HepG2 (cell line): ENCODE measurements around the gene FN1. TPM values are rescaled to one million over a fixed set of nuclear protein-coding genes. Genes with fewer than 3 reads are reported as not detected.

Source experiments
- FLYWCH1 ChIP-seq: sonication (generic); formaldehyde crosslinking; IDR thresholded peaks from 2 replicates; pipeline ENCODE4 v1.8.1; 2023; ENCODE audit warnings: mild to moderate bottlenecking, missing genetic modification reagents
- FOXJ3 ChIP-seq: sonication (generic); formaldehyde crosslinking; IDR thresholded peaks from 2 replicates; pipeline ENCODE4 v1.4.0; 2020; ENCODE audit warnings: missing genetic modification reagents, mild to moderate bottlenecking, borderline replicate concordance
- HNRNPLL ChIP-seq: fragments of 200-400 bp; formaldehyde crosslinking; IDR thresholded peaks from 2 replicates; pipeline ENCODE4 v1.6.1; 2017; ENCODE audit warnings: mild to moderate bottlenecking, low read depth, low read length; ENCODE audit not compliant: poor library complexity, severe bottlenecking
- SSRP1 ChIP-seq: IDR thresholded peaks from 2 replicates; pipeline ENCODE4 v1.6.1; 2016; ENCODE audit warnings: control low read depth
- ZNF33B ChIP-seq: sonication (generic); formaldehyde crosslinking; IDR thresholded peaks from 2 replicates; pipeline ENCODE4 v1.5.1; 2020; ENCODE audit warnings: mild to moderate bottlenecking, missing genetic modification reagents
- ZNF350 ChIP-seq: sonication (generic); formaldehyde crosslinking; IDR thresholded peaks from 2 replicates; pipeline ENCODE4 v1.4.0; 2020; ENCODE audit warnings: mild to moderate bottlenecking, low read depth, missing genetic modification reagents, borderline replicate concordance
- ZNF747 ChIP-seq: sonication (generic); formaldehyde crosslinking; IDR thresholded peaks from 2 replicates; pipeline ENCODE4 v1.8.1; 2023; ENCODE audit warnings: missing genetic modification reagents, mild to moderate bottlenecking, borderline replicate concordance
- polyA plus RNA-seq, 8 experiments: library from polyadenylated mRNA; depleted of rRNA in 3 of 8; stranded (reverse) in 7 of 8; unstranded in 1 of 8; fragments of >200 nt; fragmentation: Illumina TruSeq in 4 of 8; extraction: Trizol in 4 of 8; gene quantifications; 2 replicates each; pipeline versions ENCODE4 v1.2.1 to v1.2.3, GENCODE V29; 2011 to 2016; ENCODE audit warnings: low read depth in 4 of 8, missing spikeins in 1 of 8, mixed read lengths in 1 of 8; ENCODE audit not compliant: insufficient read depth in 1 of 8
- total RNA-seq, 5 experiments: library from RNA; depleted of rRNA; stranded (reverse); fragments of >200 nt; fragmentation: Illumina TruSeq; extraction: Trizol; gene quantifications; 2 replicates each; pipeline ENCODE4 v1.2.3, GENCODE V29; 2016; ENCODE audit warnings: low read depth in 1 of 5
- TF ChIP-seq, protein P1 (sequence below): sonication (generic); formaldehyde crosslinking; IDR thresholded peaks from 2 replicates; pipeline ENCODE4 v1.4.0; 2020; ENCODE audit warnings: mild to moderate bottlenecking, missing genetic modification reagents
- TF ChIP-seq, protein P2 (sequence below), 2 experiments: fragments of 450-650 bp in 1 of 2; sonication (generic) in 1 of 2; formaldehyde crosslinking in 1 of 2; IDR thresholded peaks; 2 replicates each; pipeline versions ENCODE4 v1.6.1 to v1.8.0; 2016 to 2022; ENCODE audit warnings: antibody characterized with exemption in 1 of 2, mild to moderate bottlenecking in 1 of 2, missing genetic modification reagents in 1 of 2
- TF ChIP-seq, protein P3 (sequence below): sonication (generic); formaldehyde crosslinking; IDR thresholded peaks from 2 replicates; pipeline ENCODE4 v1.5.0; 2020; ENCODE audit warnings: missing genetic modification reagents
- TF ChIP-seq, protein P4 (sequence below): sonication (generic); formaldehyde crosslinking; IDR thresholded peaks from 2 replicates; pipeline ENCODE4 v1.8.1; 2023; ENCODE audit warnings: mild to moderate bottlenecking, missing genetic modification reagents
- TF ChIP-seq, protein P5 (sequence below): sonication (generic); formaldehyde crosslinking; IDR thresholded peaks from 2 replicates; pipeline ENCODE4 v1.9.0; 2021; ENCODE audit warnings: missing genetic modification reagents, borderline replicate concordance

FN1 gene
- total and polyA plus RNA-seq, 2 of the 13 experiments (the other 11 are each of a cell fraction or from before 2014, with no cell fraction given), result 1,847 to 6,471 TPM

DNA sequence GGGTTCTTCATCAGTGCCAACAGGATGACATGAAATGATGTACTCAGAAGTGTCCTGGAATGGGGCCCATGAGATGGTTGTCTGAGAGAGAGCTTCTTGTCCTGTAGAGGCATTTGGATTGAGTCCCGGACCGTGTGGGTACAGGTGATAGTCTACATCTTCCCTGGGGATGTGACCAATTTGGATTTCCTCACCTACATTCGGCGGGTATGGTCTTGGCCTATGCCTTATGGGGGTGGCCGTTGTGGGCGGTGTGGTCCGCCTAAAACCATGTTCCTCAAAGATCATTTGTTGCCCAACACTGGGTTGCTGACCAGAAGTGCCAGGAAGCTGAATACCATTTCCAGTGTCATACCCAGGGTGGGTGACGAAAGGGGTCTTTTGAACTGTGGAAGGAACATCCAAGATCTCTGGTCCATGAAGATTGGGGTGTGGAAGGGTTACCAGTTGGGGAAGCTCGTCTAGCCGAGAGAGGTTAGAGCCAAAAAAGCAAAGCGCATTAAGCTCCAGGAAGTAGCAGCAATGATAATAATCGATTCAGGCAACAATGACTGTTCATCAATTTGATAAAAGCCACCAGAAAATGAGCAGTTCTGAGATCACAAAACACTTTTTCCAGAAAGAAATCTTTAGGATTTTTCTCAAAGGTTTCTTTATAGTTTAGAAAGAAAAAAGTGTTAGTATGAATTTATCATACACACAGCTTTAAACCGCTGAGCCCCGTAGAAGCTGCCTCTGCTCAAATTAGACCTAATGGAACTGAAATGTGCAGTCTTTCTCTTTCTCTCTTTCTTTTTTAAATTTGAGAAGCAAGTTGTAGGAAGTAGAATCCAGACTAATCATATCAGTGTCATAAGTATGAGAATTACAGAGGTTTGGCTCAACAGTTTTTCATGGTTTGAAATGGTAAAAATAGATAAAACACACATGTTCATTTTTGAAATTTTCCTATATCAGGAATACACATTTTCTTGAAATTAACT, 63.7 kb downstream of the FN1 start (continued):
- no peak for TF ChIP-seq ZNF747 (CRISPR knock-in tag)
- TF ChIP-seq, protein P1, sequence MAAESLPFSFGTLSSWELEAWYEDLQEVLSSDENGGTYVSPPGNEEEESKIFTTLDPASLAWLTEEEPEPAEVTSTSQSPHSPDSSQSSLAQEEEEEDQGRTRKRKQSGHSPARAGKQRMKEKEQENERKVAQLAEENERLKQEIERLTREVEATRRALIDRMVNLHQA (CRISPR knock-in tag), result no peak
- 0 out of 2 replicates have a peak, but pooled peaks have one; percentile 17 for TF ChIP-seq ZNF350 (CRISPR knock-in tag)
- TF ChIP-seq, protein P2, sequence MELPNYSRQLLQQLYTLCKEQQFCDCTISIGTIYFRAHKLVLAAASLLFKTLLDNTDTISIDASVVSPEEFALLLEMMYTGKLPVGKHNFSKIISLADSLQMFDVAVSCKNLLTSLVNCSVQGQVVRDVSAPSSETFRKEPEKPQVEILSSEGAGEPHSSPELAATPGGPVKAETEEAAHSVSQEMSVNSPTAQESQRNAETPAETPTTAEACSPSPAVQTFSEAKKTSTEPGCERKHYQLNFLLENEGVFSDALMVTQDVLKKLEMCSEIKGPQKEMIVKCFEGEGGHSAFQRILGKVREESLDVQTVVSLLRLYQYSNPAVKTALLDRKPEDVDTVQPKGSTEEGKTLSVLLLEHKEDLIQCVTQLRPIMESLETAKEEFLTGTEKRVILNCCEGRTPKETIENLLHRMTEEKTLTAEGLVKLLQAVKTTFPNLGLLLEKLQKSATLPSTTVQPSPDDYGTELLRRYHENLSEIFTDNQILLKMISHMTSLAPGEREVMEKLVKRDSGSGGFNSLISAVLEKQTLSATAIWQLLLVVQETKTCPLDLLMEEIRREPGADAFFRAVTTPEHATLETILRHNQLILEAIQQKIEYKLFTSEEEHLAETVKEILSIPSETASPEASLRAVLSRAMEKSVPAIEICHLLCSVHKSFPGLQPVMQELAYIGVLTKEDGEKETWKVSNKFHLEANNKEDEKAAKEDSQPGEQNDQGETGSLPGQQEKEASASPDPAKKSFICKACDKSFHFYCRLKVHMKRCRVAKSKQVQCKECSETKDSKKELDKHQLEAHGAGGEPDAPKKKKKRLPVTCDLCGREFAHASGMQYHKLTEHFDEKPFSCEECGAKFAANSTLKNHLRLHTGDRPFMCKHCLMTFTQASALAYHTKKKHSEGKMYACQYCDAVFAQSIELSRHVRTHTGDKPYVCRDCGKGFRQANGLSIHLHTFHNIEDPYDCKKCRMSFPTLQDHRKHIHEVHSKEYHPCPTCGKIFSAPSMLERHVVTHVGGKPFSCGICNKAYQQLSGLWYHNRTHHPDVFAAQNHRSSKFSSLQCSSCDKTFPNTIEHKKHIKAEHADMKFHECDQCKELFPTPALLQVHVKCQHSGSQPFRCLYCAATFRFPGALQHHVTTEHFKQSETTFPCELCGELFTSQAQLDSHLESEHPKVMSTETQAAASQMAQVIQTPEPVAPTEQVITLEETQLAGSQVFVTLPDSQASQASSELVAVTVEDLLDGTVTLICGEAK (IDR thresholded peaks at IDR 0.05), result no peak
- TF ChIP-seq, protein P2 (CRISPR knock-in tag; IDR thresholded peaks at IDR 0.05), result 0 out of 2 replicates have a peak, but pooled peaks have one; percentile 28
- TF ChIP-seq SSRP1 (CRISPR knock-in tag), result peak; percentile 63; the same call in 1 of the 2 replicates
- TF ChIP-seq ZNF33B, result no peak
- TF ChIP-seq FLYWCH1 (CRISPR knock-in tag), result no peak
- TF ChIP-seq, protein P3, sequence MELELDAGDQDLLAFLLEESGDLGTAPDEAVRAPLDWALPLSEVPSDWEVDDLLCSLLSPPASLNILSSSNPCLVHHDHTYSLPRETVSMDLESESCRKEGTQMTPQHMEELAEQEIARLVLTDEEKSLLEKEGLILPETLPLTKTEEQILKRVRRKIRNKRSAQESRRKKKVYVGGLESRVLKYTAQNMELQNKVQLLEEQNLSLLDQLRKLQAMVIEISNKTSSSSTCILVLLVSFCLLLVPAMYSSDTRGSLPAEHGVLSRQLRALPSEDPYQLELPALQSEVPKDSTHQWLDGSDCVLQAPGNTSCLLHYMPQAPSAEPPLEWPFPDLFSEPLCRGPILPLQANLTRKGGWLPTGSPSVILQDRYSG, result no peak
- TF ChIP-seq HNRNPLL, result no peak
- no peak for TF ChIP-seq FOXJ3 (CRISPR knock-in tag)
- TF ChIP-seq, protein P4, sequence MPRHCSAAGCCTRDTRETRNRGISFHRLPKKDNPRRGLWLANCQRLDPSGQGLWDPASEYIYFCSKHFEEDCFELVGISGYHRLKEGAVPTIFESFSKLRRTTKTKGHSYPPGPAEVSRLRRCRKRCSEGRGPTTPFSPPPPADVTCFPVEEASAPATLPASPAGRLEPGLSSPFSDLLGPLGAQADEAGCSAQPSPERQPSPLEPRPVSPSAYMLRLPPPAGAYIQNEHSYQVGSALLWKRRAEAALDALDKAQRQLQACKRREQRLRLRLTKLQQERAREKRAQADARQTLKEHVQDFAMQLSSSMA (CRISPR knock-in tag), result 0 out of 2 replicates have a peak, but pooled peaks have one; percentile 33
- TF ChIP-seq, protein P5, sequence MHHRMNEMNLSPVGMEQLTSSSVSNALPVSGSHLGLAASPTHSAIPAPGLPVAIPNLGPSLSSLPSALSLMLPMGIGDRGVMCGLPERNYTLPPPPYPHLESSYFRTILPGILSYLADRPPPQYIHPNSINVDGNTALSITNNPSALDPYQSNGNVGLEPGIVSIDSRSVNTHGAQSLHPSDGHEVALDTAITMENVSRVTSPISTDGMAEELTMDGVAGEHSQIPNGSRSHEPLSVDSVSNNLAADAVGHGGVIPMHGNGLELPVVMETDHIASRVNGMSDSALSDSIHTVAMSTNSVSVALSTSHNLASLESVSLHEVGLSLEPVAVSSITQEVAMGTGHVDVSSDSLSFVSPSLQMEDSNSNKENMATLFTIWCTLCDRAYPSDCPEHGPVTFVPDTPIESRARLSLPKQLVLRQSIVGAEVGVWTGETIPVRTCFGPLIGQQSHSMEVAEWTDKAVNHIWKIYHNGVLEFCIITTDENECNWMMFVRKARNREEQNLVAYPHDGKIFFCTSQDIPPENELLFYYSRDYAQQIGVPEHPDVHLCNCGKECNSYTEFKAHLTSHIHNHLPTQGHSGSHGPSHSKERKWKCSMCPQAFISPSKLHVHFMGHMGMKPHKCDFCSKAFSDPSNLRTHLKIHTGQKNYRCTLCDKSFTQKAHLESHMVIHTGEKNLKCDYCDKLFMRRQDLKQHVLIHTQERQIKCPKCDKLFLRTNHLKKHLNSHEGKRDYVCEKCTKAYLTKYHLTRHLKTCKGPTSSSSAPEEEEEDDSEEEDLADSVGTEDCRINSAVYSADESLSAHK, result no peak
